Measurements from ENCODE around the gene MAP3K7CL.
A peak's percentile ranks its signal among the peaks of the same experiment; 100 is the strongest.

Gene MAP3K7CL

GRCh38 chr21:29209696-29210095 lies 79.3 kb downstream of the MAP3K7CL start:
- TF ChIP-seq CTCF (conservative IDR thresholded peaks at IDR 0.05; ENCODE audit: low read length), result no peak
- H3K4me3 ChIP-seq (ENCODE audit: low read length), result no peak overlapping the region
- no peak for DNase-seq (ENCODE audit: low read depth)

- TF ChIP-seq CTCF (conservative IDR thresholded peaks at IDR 0.05; ENCODE audit: low read length), result no peak
- H3K4me3 ChIP-seq (ENCODE audit: low read length), result no peak overlapping the region
- no peak for DNase-seq (ENCODE audit: low read depth)
Observed at GRCh38 chr21:29211205-29211604, 80.8 kb downstream of the MAP3K7CL start.

- no peak overlapping the region for H3K4me3 ChIP-seq (ENCODE audit: low read length)
- no peak for DNase-seq (ENCODE audit: low read depth)
- TF ChIP-seq CTCF (conservative IDR thresholded peaks at IDR 0.05; ENCODE audit: low read length), result no peak
Observed at GRCh38 chr21:29212446-29212845, 82.0 kb downstream of the MAP3K7CL start.

- H3K4me3 ChIP-seq (ENCODE audit: low read length), result no peak overlapping the region
- no peak for TF ChIP-seq CTCF (conservative IDR thresholded peaks at IDR 0.05; ENCODE audit: low read length)
- DNase-seq (ENCODE audit: low read depth), result no peak
Observed at GRCh38 chr21:29213513-29214385, 83.3 kb downstream of the MAP3K7CL start.

GRCh38 chr21:29215709-29216108 lies 85.3 kb downstream of the MAP3K7CL start:
- no peak overlapping the region for H3K4me3 ChIP-seq (ENCODE audit: low read length)
- TF ChIP-seq CTCF (conservative IDR thresholded peaks at IDR 0.05; ENCODE audit: low read length), result no peak
- peak; percentile 93 for DNase-seq (ENCODE audit: low read depth)

GRCh38 chr21:29217818-29218291 lies 87.4 kb downstream of the MAP3K7CL start:
- DNase-seq (ENCODE audit: low read depth), result peak; percentile 96
- no peak for TF ChIP-seq CTCF (conservative IDR thresholded peaks at IDR 0.05; ENCODE audit: low read length)

GRCh38 chr21:29218749-29219148 lies 88.3 kb downstream of the MAP3K7CL start:
- no peak for TF ChIP-seq CTCF (conservative IDR thresholded peaks at IDR 0.05; ENCODE audit: low read length)
- no peak overlapping the region for H3K4me3 ChIP-seq (ENCODE audit: low read length)

More at GRCh38 chr21:29217818-29218291, 87.4 kb downstream of the MAP3K7CL start:
- no peak overlapping the region for H3K4me3 ChIP-seq (ENCODE audit: low read length)

More at GRCh38 chr21:29218749-29219148, 88.3 kb downstream of the MAP3K7CL start:
- DNase-seq (ENCODE audit: low read depth), result no peak
